Measurements from ENCODE around the gene PLCD3.

The PLCD3 gene

GRCh38 chr17:45123930-45124796 is 8.2 kb downstream of the PLCD3 start:
- no peak for DNase-seq
- Mint-ChIP-seq H3K27me3 (peaks cover 36% of the 10 kb centered on the region), H3K9me3 (no peaks in the 10 kb centered on the region), H3K4me1 (no peaks in the 10 kb centered on the region), H3K36me3 (no peaks in the 10 kb centered on the region), H3K4me3 (no peak overlapping the region), H3K27ac (no peak overlapping the region)
- CTCF ChIA-PET = interaction anchor here (4.3 kb wide), 1 partner anchor 11 kb away, joined by 17 read pairs; the partner anchor contains the start of gene ACBD4

GRCh38 chr17:45123076-45123770 is 9.1 kb downstream of the PLCD3 start:
- H3K9me3 Mint-ChIP-seq = no peaks in the 10 kb centered on the region
- H3K27me3 Mint-ChIP-seq = peaks cover 45% of the 10 kb centered on the region
- H3K36me3 Mint-ChIP-seq = no peaks in the 10 kb centered on the region
- CTCF ChIA-PET = interaction anchor here (4.3 kb wide), 1 partner anchor 12 kb away, joined by 17 read pairs; the partner anchor contains the start of gene ACBD4
- no peak for DNase-seq
- H3K27ac Mint-ChIP-seq = no peak overlapping the region
- H3K4me3 Mint-ChIP-seq = no peak overlapping the region
- H3K4me1 Mint-ChIP-seq = no peaks in the 10 kb centered on the region

- DNase-seq = no peak
- Mint-ChIP-seq H3K27ac (no peak overlapping the region), H3K36me3 (no peaks in the 10 kb centered on the region), H3K4me1 (no peaks in the 10 kb centered on the region), H3K9me3 (no peaks in the 10 kb centered on the region), H3K27me3 (peaks cover 55% of the 10 kb centered on the region), H3K4me3 (no peak overlapping the region)
- CTCF ChIA-PET = interaction anchor here (1.4 kb wide), 1 partner anchor 201 kb away, joined by 3 read pairs; no protein-coding TSS in a partner anchor
Measured at GRCh38 chr17:45121055-45121454, 11.3 kb downstream of the PLCD3 start.

GRCh38 chr17:45120558-45120957 is 11.8 kb downstream of the PLCD3 start:
- Mint-ChIP-seq H3K4me3 (no peak overlapping the region), H3K36me3 (no peaks in the 10 kb centered on the region), H3K27ac (no peak overlapping the region), H3K4me1 (no peaks in the 10 kb centered on the region), H3K27me3 (peaks cover 59% of the 10 kb centered on the region), H3K9me3 (no peaks in the 10 kb centered on the region)
- no peak for DNase-seq
- CTCF ChIA-PET = interaction anchor here (1.4 kb wide), 1 partner anchor 200 kb away, joined by 3 read pairs; no protein-coding TSS in a partner anchor

- DNase-seq = no peak
- H3K9me3 Mint-ChIP-seq = no peaks in the 10 kb centered on the region
- peaks cover 59% of the 10 kb centered on the region for H3K27me3 Mint-ChIP-seq
- no peaks in the 10 kb centered on the region for H3K4me1 Mint-ChIP-seq
- no peaks in the 10 kb centered on the region for H3K36me3 Mint-ChIP-seq
- no peak overlapping the region for H3K4me3 Mint-ChIP-seq
- CTCF ChIA-PET = interaction anchor here (1.4 kb wide), 2 partner anchors 97 to 200 kb away, joined by 3 read pairs; no protein-coding TSS in a partner anchor
- H3K27ac Mint-ChIP-seq = no peak overlapping the region
Measured at GRCh38 chr17:45119964-45120363, 12.4 kb downstream of the PLCD3 start.

- CTCF ChIA-PET = interaction anchor here (0.7 to 2.7 kb wide), 6 partner anchors 10 to 208 kb away, joined by 3 to 14 read pairs (median 3); partner anchors contain the start of gene ACBD4
Measured at GRCh38 chr17:45118691-45119090, 13.6 kb downstream of the PLCD3 start.

GRCh38 chr17:45117848-45118646 is 14.3 kb downstream of the PLCD3 start:
- Mint-ChIP-seq H3K27me3 (peaks cover 54% of the 10 kb centered on the region), H3K4me3 (no peak overlapping the region), H3K9me3 (no peaks in the 10 kb centered on the region), H3K27ac (no peak overlapping the region), H3K4me1 (no peaks in the 10 kb centered on the region), H3K36me3 (no peaks in the 10 kb centered on the region)
- no peak for DNase-seq
- CTCF ChIA-PET = interaction anchor here (0.6 to 2.7 kb wide), 7 partner anchors 9 to 207 kb away, joined by 3 to 14 read pairs (median 3); partner anchors contain the start of gene ACBD4

More at GRCh38 chr17:45118691-45119090, 13.6 kb downstream of the PLCD3 start:
- Mint-ChIP-seq H3K4me3 (no peak overlapping the region), H3K4me1 (no peaks in the 10 kb centered on the region), H3K9me3 (no peaks in the 10 kb centered on the region), H3K36me3 (no peaks in the 10 kb centered on the region), H3K27ac (no peak overlapping the region), H3K27me3 (peaks cover 59% of the 10 kb centered on the region)
- no peak for DNase-seq

GRCh38 chr17:45117334-45117733 is 15.0 kb downstream of the PLCD3 start:
- no peak for DNase-seq
- CTCF ChIA-PET = interaction anchor here (0.6 to 2.7 kb wide), 4 partner anchors 18 to 206 kb away, joined by 3 to 14 read pairs (median 3); partner anchors contain the start of gene ACBD4
- Mint-ChIP-seq H3K27me3 (peaks cover 52% of the 10 kb centered on the region), H3K4me1 (no peaks in the 10 kb centered on the region), H3K27ac (no peak overlapping the region), H3K4me3 (no peak overlapping the region), H3K36me3 (no peaks in the 10 kb centered on the region), H3K9me3 (no peaks in the 10 kb centered on the region)

GRCh38 chr17:45116434-45117016 is 15.8 kb downstream of the PLCD3 start:
- Mint-ChIP-seq H3K9me3 (no peaks in the 10 kb centered on the region), H3K27me3 (peaks cover 44% of the 10 kb centered on the region), H3K4me1 (no peaks in the 10 kb centered on the region), H3K27ac (no peak overlapping the region), H3K4me3 (no peak overlapping the region), H3K36me3 (no peaks in the 10 kb centered on the region)
- DNase-seq = no peak
- CTCF ChIA-PET = interaction anchor here (0.7 to 2.7 kb wide), 3 partner anchors 17 to 19 kb away, joined by 3 to 14 read pairs (median 3); partner anchors contain the start of gene ACBD4

GRCh38 chr17:45115871-45116270 is 16.4 kb downstream of the PLCD3 start:
- no peak overlapping the region for H3K4me3 Mint-ChIP-seq
- DNase-seq = no peak
- H3K27ac Mint-ChIP-seq = no peak overlapping the region
- H3K4me1 Mint-ChIP-seq = no peaks in the 10 kb centered on the region
- H3K9me3 Mint-ChIP-seq = no peaks in the 10 kb centered on the region
- no peaks in the 10 kb centered on the region for H3K36me3 Mint-ChIP-seq
- CTCF ChIA-PET = interaction anchor here (0.7 kb wide), 1 partner anchor 20 kb away, joined by 3 read pairs; the partner anchor contains the start of gene ACBD4
- H3K27me3 Mint-ChIP-seq = peaks cover 38% of the 10 kb centered on the region

GRCh38 chr17:45115015-45115625 is 17.2 kb downstream of the PLCD3 start:
- CTCF ChIA-PET = no interaction called here
- no peak for DNase-seq
- Mint-ChIP-seq H3K4me1 (no peaks in the 10 kb centered on the region), H3K4me3 (no peak overlapping the region), H3K27me3 (peaks cover 32% of the 10 kb centered on the region), H3K9me3 (no peaks in the 10 kb centered on the region), H3K27ac (no peak overlapping the region), H3K36me3 (no peaks in the 10 kb centered on the region)

GRCh38 chr17:45114117-45114932 is 18.0 kb downstream of the PLCD3 start:
- no peaks in the 10 kb centered on the region for H3K4me1 Mint-ChIP-seq
- H3K27ac Mint-ChIP-seq = no peak overlapping the region
- CTCF ChIA-PET = interaction anchor here (0.9 kb wide), 1 partner anchor 16 kb away, joined by 3 read pairs; no protein-coding TSS in a partner anchor
- H3K9me3 Mint-ChIP-seq = no peaks in the 10 kb centered on the region
- DNase-seq = no peak
- peaks cover 24% of the 10 kb centered on the region for H3K27me3 Mint-ChIP-seq
- peaks cover 2% of the 10 kb centered on the region for H3K36me3 Mint-ChIP-seq
- no peak overlapping the region for H3K4me3 Mint-ChIP-seq
